Stimulated activated CD4-positive, alpha-beta T cell treated with anti-CD3 and anti-CD28 coated beads, Interleukin-12 subunit alpha, Interleukin-12 subunit beta, amount 100 ng/mL, for 48 hours (primary cell): Measurements from ENCODE around the gene LRRC8E.
A peak's percentile ranks its signal among the peaks of the same experiment; 100 is the strongest.
"Not testable (repeated sequence)": the region's sequence is repeated elsewhere in the genome, so short reads cannot be mapped to it uniquely, and the experiment has no call there.

ENCODE experiments used
- DNase-seq, 3 donors: peaks; one replicate each; pipeline ENCODE4 v3.0.0-alpha.2; 2020; ENCODE audit warnings: low read depth in 2 of 3, low spot score in 1 of 3

The LRRC8E gene

GRCh38 chr19:7907122-7907521, 18.8 kb downstream of the LRRC8E start:
- DNase-seq, result no peak

DNA sequence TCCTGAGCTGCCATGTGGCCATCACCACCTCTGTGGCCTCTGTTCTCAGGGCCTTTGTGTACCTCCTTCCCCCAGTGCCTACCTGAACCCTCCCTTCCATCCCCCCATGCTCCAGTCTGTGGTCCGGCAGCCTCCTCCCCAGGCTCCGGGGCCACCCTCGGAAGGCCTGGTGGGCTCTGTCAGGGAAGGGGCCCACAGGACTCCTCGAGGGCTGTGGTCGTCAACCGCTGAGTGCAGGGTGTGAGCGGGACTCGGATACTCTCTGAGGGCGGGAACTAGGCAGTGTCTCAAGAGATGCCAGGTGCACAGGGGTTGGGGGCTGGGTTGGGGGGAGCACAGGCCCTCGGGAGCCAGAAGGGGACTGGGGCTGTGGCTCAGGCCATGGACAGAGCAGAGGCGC, 19.2 kb downstream of the LRRC8E start:
- DNase-seq, result no peak

DNA sequence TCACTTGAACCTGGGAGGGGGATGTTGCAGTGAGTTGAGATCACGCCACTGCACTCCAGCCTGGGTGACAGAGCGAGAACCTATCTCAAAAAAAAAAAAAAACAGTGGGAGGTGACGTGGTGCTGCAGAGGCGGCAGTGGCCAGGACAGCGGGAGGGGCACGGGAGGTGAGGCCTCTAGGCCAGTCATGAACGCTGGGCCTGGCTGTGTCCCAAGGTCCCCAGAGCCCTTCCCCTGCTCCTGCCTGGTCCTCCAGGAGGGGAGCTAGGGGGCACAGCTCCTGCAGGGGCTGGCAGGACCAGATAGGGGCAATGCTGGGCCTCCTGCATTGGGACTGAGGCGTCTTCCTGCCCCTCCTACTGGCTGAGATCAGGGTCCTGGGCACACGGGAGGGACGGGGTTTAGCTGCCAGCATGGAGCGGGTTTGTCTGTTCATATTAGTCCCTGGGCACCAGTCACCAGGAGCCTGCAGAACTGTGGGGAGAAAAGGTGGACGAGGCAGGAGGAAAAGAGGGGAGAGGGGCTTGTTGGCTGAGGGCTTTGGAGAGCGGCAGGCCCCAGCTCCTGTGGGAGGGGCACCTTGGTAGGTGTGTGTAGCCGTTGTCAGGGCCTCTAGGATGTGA, 19.9 kb downstream of the LRRC8E start:
- no peak for DNase-seq

DNA sequence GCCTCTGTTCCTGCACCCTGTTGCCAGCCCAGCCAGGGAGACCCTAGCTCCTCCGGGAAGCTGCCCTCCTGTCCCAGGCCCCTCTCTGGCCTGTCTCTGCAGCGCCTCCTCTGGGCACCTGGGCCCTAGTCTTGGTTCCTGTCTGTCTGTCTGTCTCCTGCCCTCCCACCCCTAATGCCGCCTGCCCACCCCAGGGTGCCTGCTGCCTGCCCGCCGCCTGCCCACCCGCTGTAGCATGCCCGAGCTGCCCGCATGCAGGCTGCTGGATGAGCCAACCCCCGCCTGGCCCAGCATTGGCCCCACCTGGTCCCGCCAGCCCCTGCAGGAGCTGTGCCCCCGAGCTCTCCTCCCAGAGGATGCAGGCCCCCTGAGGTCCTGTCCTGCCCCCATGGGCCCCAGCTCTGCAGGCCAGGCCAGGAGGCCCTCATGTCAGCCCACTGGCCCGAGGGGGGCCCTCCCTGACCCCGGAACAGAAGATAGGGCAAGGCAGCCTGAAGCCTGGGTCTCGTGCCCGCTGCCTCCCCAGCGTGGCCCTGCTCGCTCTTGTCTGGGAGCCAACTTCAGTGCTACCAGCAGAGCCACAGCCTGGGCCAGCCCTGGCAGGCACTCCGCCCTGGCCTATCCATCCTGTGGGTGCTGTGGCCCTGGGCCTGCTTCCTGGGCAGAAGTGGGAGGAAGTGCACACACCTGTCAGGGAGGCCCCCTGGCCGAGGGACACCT, 20.6 kb downstream of the LRRC8E start:
- no peak for DNase-seq

DNA sequence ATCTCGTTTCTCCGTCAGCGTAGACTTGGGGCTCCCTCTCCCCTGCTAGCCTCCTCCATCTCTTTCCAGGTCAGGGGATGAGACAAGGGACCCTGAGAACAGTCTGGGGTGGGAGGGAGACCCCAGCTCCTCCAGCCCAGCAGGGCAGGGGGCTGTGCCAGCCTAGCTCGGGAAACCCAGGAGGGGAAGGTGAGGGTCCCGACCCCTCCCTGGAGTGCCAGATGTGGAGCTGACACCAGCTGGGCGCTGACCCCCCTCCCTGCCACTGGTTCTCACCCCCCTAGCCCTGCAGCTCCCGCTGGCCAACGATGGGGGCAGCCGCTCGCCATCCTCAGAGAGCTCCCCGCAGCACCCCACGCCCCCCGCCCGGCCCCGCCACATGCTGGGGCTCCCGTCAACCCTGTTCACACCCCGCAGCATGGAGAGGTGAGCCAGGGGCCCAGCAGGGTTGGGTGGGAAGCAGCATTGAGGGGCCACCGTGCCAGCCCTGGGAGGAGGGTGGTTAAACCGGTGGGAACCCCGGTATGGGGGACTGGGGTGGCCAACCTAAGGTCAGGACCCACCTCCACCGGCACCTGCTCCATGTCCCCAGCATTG, 21.3 kb downstream of the LRRC8E start:
- no peak for DNase-seq

- no peak for DNase-seq
Measured at GRCh38 chr19:7910321-7911161, 22.2 kb downstream of the LRRC8E start.

GRCh38 chr19:7911508-7912143, 23.3 kb downstream of the LRRC8E start:
- DNase-seq, result no peak

GRCh38 chr19:7912144-7912696, 23.9 kb downstream of the LRRC8E start:
- no peak for DNase-seq

GRCh38 chr19:7912697-7913564, 24.6 kb downstream of the LRRC8E start:
- no peak for DNase-seq

DNA sequence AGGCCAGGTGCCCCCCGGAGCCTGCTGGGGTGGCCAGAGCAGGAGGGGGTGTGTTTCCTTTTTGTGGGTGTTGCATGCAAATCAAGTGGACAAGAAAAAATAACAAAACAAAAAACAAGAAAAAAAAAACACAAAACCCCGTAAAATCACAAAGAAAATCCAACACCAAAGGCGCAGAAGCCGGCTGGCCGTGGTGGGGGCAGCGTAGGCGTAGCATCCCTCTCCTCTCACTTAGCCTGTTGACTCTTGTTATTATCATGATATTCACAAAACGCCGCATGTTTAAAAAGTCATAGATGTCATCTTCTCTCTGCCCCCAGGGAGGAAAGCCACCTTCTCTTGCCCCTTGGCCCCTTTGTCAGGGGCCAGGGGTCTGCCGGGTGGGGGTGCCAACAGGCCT, 25.3 kb downstream of the LRRC8E start:
- DNase-seq, result no peak

DNA sequence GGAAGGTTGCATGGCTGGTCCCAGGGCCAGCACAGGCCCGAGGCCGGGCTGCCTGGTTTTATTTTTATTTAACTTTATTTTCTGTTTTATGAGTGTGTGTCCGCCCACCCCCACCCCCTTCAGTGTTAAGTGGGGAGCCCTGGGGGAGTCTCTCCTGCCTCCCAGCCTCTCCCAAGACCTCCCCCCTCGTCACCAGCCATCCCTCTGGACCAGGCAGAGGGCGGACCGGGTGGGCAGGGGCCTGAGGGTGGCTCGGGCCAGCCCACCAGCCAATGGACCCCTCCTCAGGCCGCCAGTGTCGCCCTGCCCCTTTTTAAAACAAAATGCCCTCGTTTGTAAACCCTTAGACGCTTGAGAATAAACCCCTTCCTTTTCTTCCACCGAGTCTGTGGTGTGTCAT, 25.8 kb downstream of the LRRC8E start:
- DNase-seq, result no peak

- DNase-seq, result no peak
Measured at GRCh38 chr19:7914598-7915045, 26.3 kb downstream of the LRRC8E start, which contains the start of gene TGFBR3L. Gene TGFBR3L, plus strand, starts transcription at chr19:7914830.

- no peak for DNase-seq
Measured at GRCh38 chr19:7915250-7916102, 27.2 kb downstream of the LRRC8E start.

DNA sequence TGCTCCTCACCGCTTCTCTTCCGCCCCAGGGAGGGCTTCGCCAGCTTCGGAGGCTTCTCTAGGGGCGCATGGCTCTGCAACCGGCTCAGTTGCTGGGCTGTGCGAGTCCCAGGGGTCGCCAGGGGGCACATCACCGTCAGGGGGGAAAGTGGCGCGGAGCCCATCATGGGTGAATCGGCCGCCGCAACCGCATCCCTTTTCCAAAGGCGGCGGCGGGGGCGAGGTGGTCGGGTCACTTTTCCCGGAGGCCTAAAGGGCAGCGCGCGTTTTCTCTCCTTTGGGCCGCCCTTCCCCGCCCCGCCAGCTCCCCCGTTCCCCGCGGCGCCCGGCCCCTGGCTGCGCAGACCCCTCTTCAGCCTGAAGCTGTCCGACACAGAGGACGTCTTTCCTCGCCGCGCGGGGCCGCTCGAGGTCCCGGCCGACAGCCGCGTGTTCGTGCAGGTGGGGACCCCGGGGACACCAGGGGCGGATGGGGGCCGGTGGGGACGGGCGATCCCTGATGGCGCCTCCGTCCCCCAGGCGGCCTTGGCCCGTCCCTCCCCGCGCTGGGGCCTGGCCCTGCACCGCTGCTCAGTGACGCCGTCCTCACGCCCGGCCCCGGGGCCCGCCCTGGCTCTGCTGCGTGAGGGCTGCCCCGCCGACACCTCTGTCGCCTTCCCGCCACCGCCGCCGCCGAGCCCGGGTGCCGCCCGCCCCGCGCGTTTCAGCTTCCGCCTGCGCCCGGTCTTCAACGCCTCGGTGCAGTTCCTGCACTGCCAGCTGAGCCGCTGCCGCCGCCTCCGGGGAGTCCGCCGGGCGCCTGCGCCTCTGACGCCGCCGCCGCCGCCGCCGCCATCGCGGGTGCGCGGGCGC, 28.0 kb downstream of the LRRC8E start:
- DNase-seq, result peak; percentile 37 to 53 (median 44)

GRCh38 chr19:7916955-7917266, 28.6 kb downstream of the LRRC8E start:
- DNase-seq, result no peak

DNA sequence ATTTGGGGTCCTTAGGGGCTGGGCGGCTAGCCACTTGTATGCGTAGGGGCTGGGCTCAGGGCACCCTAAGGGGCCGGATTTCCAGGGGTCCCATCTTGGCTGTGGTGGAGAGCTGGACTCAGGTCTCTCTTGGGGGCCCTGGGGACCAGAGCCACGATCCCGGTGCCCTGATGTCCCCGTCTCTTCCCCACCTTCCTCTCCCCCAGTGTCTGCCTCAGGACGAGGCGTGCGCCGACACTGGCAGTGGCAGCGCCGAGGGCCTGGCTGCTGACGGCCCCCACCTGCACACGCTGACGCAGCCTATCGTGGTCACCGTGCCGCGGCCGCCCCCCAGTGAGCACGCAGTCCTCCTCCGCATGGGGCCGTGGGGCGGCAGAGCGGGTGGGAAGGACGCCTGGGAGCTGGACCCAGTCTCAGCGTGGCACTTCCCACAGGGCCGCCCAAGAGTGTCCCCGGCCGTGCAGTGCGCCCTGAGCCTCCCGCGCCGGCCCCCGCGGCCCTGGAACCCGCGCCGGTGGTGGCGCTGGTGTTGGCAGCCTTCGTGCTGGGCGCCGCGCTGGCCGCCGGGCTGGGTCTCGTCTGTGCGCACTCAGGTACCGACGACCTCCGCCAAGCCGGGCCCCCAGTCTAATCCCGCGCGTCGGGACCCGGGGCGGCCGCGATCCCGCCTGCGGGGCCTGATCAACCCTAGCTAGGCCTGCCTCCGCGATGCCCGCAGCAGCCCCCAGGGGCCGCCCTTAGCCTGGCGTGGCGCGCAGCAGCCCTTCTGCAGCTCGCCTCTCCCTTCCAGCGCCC, 29.2 kb downstream of the LRRC8E start:
- DNase-seq, result peak in 2 of 3 donors; percentile 30 to 39

GRCh38 chr19:7918062-7918614, 29.8 kb downstream of the LRRC8E start:
- DNase-seq, result not testable (repeated sequence)
